Nephron progenitor cell (in vitro differentiated cells): ENCODE results near the gene NPAS4.

Experiments used
- DNase-seq: peaks from one replicate; pipeline ENCODE4 v3.0.0; 2021
- H3K27ac Mint-ChIP-seq: 2 replicates; pipeline ENCODE4 v1.8.0; 2021; ENCODE audit warnings: mild to moderate bottlenecking, moderate library complexity, mixed read lengths
- H3K27me3 Mint-ChIP-seq: 2 replicates; pipeline ENCODE4 v1.8.0; 2021; ENCODE audit warnings: mild to moderate bottlenecking, low read depth, mixed read lengths; ENCODE audit not compliant: poor library complexity
- H3K36me3 Mint-ChIP-seq: 2 replicates; pipeline ENCODE4 v1.8.0; 2021; ENCODE audit warnings: low read depth, mixed read lengths
- H3K4me1 Mint-ChIP-seq: 2 replicates; pipeline ENCODE4 v1.8.0; 2021; ENCODE audit warnings: mixed read lengths
- H3K4me3 Mint-ChIP-seq: 2 replicates; pipeline ENCODE4 v1.8.0; 2021; ENCODE audit warnings: mild to moderate bottlenecking, moderate library complexity, mixed read lengths
- H3K9me3 Mint-ChIP-seq: 2 replicates; pipeline ENCODE4 v1.8.0; 2021; ENCODE audit warnings: mild to moderate bottlenecking, moderate library complexity, mixed read lengths
- CTCF ChIP-seq: fragments of 200-600 bp; sonication (generic); IDR thresholded peaks from 2 replicates; pipeline ENCODE4 v1.5.0; 2021; ENCODE audit warnings: antibody characterized with exemption

NPAS4 gene

GRCh38 chr11:66447012-66447411, 26.2 kb downstream of the NPAS4 start:
- H3K27me3 Mint-ChIP-seq: peaks cover 30% of the 10 kb centered on the region
- no peak overlapping the region for H3K4me3 Mint-ChIP-seq
- no peak for DNase-seq

GRCh38 chr11:66448523-66448922, 27.7 kb downstream of the NPAS4 start:
- Mint-ChIP-seq H3K27ac (no peak overlapping the region), H3K27me3 (peaks cover 27% of the 10 kb centered on the region), H3K4me3 (no peak overlapping the region), H3K4me1 (no peaks in the 10 kb centered on the region), H3K9me3 (peaks cover 23% of the 10 kb centered on the region), H3K36me3 (no peaks in the 10 kb centered on the region)
- no peak for TF ChIP-seq CTCF
- no peak for DNase-seq

More at GRCh38 chr11:66447012-66447411, 26.2 kb downstream of the NPAS4 start:
- peaks cover 26% of the 10 kb centered on the region for H3K9me3 Mint-ChIP-seq
- no peak overlapping the region for H3K27ac Mint-ChIP-seq
- no peaks in the 10 kb centered on the region for H3K36me3 Mint-ChIP-seq
- TF ChIP-seq CTCF: no peak
- no peaks in the 10 kb centered on the region for H3K4me1 Mint-ChIP-seq

- TF ChIP-seq CTCF: no peak
- Mint-ChIP-seq H3K36me3 (no peaks in the 10 kb centered on the region), H3K4me1 (peaks cover 18% of the 10 kb centered on the region), H3K27me3 (peaks cover 43% of the 10 kb centered on the region), H3K4me3 (no peak overlapping the region), H3K27ac (no peak overlapping the region), H3K9me3 (peaks cover 13% of the 10 kb centered on the region)
- no peak for DNase-seq
Observed at GRCh38 chr11:66450560-66450959, 29.7 kb downstream of the NPAS4 start.

GRCh38 chr11:66451663-66452062, 30.8 kb downstream of the NPAS4 start:
- H3K4me1 Mint-ChIP-seq: peaks cover 18% of the 10 kb centered on the region
- H3K27ac Mint-ChIP-seq: no peak overlapping the region
- H3K36me3 Mint-ChIP-seq: no peaks in the 10 kb centered on the region
- DNase-seq: no peak
- TF ChIP-seq CTCF: no peak
- H3K27me3 Mint-ChIP-seq: peaks cover 45% of the 10 kb centered on the region
- H3K9me3 Mint-ChIP-seq: peaks cover 13% of the 10 kb centered on the region
- no peak overlapping the region for H3K4me3 Mint-ChIP-seq

GRCh38 chr11:66454247-66454646, 33.4 kb downstream of the NPAS4 start:
- TF ChIP-seq CTCF: no peak
- no peak for DNase-seq
- Mint-ChIP-seq H3K27me3 (peaks cover 32% of the 10 kb centered on the region), H3K9me3 (peaks cover 13% of the 10 kb centered on the region), H3K27ac (no peak overlapping the region), H3K4me3 (no peak overlapping the region), H3K36me3 (no peaks in the 10 kb centered on the region), H3K4me1 (peaks cover 18% of the 10 kb centered on the region)

- Mint-ChIP-seq H3K36me3 (no peaks in the 10 kb centered on the region), H3K4me3 (no peak overlapping the region), H3K9me3 (peaks cover 13% of the 10 kb centered on the region), H3K27ac (no peak overlapping the region), H3K4me1 (peaks cover 18% of the 10 kb centered on the region), H3K27me3 (peaks cover 37% of the 10 kb centered on the region)
- no peak for TF ChIP-seq CTCF
- no peak for DNase-seq
Observed at GRCh38 chr11:66454828-66455227, 34.0 kb downstream of the NPAS4 start.
